SU-DHL-6 (cell line): Measurements from ENCODE around the gene MYO1H.

Source experiments
- H2AFZ ChIP-seq: fragments of 200-600 bp; sonication (generic); 2 replicates; pipeline ENCODE4 v1.6.1; 2014; ENCODE audit warnings: low read depth, mild to moderate bottlenecking, moderate library complexity, mixed read lengths, antibody characterized with exemption, low read length; ENCODE audit not compliant: severe bottlenecking
- H3F3A ChIP-seq: fragments of 200-600 bp; shearing (Covaris generic); 2 replicates; pipeline ENCODE4 v1.6.0; 2016; ENCODE audit warnings: antibody characterized with exemption, mild to moderate bottlenecking; ENCODE audit not compliant: insufficient read depth
- H3K27ac ChIP-seq: fragments of 200-600 bp; sonication (generic); 2 replicates; pipeline ENCODE4 v1.5.1; 2016; ENCODE audit warnings: low read depth, mild to moderate bottlenecking, low read length, moderate library complexity, mixed read lengths
- H3K27me3 ChIP-seq: fragments of 200-600 bp; sonication (generic), shearing (Covaris generic); 2 replicates; pipeline ENCODE4 v1.6.0; 2014; ENCODE audit warnings: mild to moderate bottlenecking, low read length
- H3K36me3 ChIP-seq: fragments of 200-600 bp; sonication (generic); 2 replicates; pipeline ENCODE4 v1.6.1; 2014; ENCODE audit warnings: mild to moderate bottlenecking, low read length, mixed read lengths
- H3K4me2 ChIP-seq: fragments of 300-600, 200-600 bp; shearing (Covaris generic), sonication (generic); 2 replicates; pipeline ENCODE4 v1.6.0; 2014; ENCODE audit warnings: low read length, low read depth, mild to moderate bottlenecking; ENCODE audit not compliant: poor library complexity, severe bottlenecking
- H3K4me3 ChIP-seq: fragments of 200-600 bp; sonication (generic); 2 replicates; pipeline ENCODE4 v1.5.1; 2014; ENCODE audit warnings: antibody characterized with exemption, low read length, mild to moderate bottlenecking, mixed read lengths; ENCODE audit not compliant: insufficient read depth, poor library complexity, severe bottlenecking
- H3K79me2 ChIP-seq: fragments of 200-600 bp; sonication (generic); 2 replicates; pipeline ENCODE4 v1.6.1; 2014; ENCODE audit warnings: mild to moderate bottlenecking, low read length, moderate library complexity; ENCODE audit not compliant: insufficient read depth
- H3K9ac ChIP-seq: fragments of 200-600 bp; sonication (generic); 2 replicates; pipeline ENCODE4 v1.7.0; 2014; ENCODE audit warnings: mild to moderate bottlenecking, low read length
- H3K9me2 ChIP-seq: fragments of 200-600 bp; sonication (generic); replicated peaks from 2 replicates; pipeline ENCODE4 v1.6.1; 2014; ENCODE audit warnings: low read length; ENCODE audit not compliant: insufficient read depth
- H3K9me3 ChIP-seq: fragments of 200-600 bp; sonication (generic); 2 replicates; pipeline ENCODE4 v1.6.1; 2014; ENCODE audit warnings: low read length, mixed read lengths; ENCODE audit not compliant: insufficient read depth
- H4K20me1 ChIP-seq: fragments of 200-600 bp; sonication (generic); 2 replicates; pipeline ENCODE4 v1.6.1; 2014; ENCODE audit warnings: low read depth, mild to moderate bottlenecking, antibody characterized with exemption, low read length, moderate library complexity, mixed read lengths
- CTCF ChIP-seq: fragments of 200-600 bp; sonication (generic); IDR thresholded peaks from one replicate; pipeline ENCODE4 v1.5.1; 2017; ENCODE audit warnings: antibody characterized with exemption, mild to moderate bottlenecking, low read length, moderate library complexity; ENCODE audit not compliant: insufficient read depth, poor library complexity, severe bottlenecking
- EZH2phosphoT487 ChIP-seq: fragments of 200-600 bp; sonication (generic), shearing (Covaris generic); conservative IDR thresholded peaks from 2 replicates; pipeline ENCODE4 v1.6.1; 2018; ENCODE audit warnings: mild to moderate bottlenecking, antibody characterized with exemption, low read length, moderate library complexity, mixed read lengths

Gene MYO1H

GRCh38 chr12:109448707-109449390, 101.1 kb downstream of the MYO1H start:
- Histone ChIP-seq H3K4me2 (no peak overlapping the region), H3K9me2 (no peaks in the 10 kb centered on the region), H3K27ac (no peak overlapping the region), H3K9ac (no peak overlapping the region), H3K9me3 (no peaks in the 10 kb centered on the region), H3K79me2 (no peaks in the 10 kb centered on the region), H3K27me3 (no peaks in the 10 kb centered on the region), H3K36me3 (0 out of 2 replicates have a peak, but pooled peaks cover 2% of the 10 kb centered on the region), H2AFZ (no peak overlapping the region), H3K4me3 (no peak overlapping the region), H4K20me1 (no peaks in the 10 kb centered on the region), H3F3A (no peaks in the 10 kb centered on the region)
- TF ChIP-seq CTCF (no peak), EZH2phosphoT487 (no peak)

- TF ChIP-seq CTCF, result peak; percentile 27
- TF ChIP-seq EZH2phosphoT487, result no peak
- Histone ChIP-seq H4K20me1 (no peaks in the 10 kb centered on the region), H2AFZ (no peak overlapping the region), H3K36me3 (0 out of 2 replicates have a peak, but pooled peaks cover 2% of the 10 kb centered on the region), H3K79me2 (no peaks in the 10 kb centered on the region), H3K9me3 (no peaks in the 10 kb centered on the region), H3K27ac (no peak overlapping the region), H3K27me3 (no peaks in the 10 kb centered on the region), H3K9ac (no peak overlapping the region), H3F3A (no peaks in the 10 kb centered on the region), H3K4me3 (no peak overlapping the region), H3K9me2 (no peaks in the 10 kb centered on the region), H3K4me2 (no peak overlapping the region)
Measured at GRCh38 chr12:109449845-109450532, 102.3 kb downstream of the MYO1H start.

GRCh38 chr12:109450980-109451379, 103.3 kb downstream of the MYO1H start:
- H3K4me2 ChIP-seq, result no peak overlapping the region
- no peaks in the 10 kb centered on the region for H3F3A ChIP-seq
- no peaks in the 10 kb centered on the region for H4K20me1 ChIP-seq
- H3K9ac ChIP-seq, result no peak overlapping the region
- TF ChIP-seq EZH2phosphoT487, result no peak
- no peak for TF ChIP-seq CTCF
- no peaks in the 10 kb centered on the region for H3K9me2 ChIP-seq
- H3K4me3 ChIP-seq, result no peak overlapping the region
- no peak overlapping the region for H2AFZ ChIP-seq
- no peaks in the 10 kb centered on the region for H3K9me3 ChIP-seq
- H3K27ac ChIP-seq, result no peak overlapping the region
- no peaks in the 10 kb centered on the region for H3K79me2 ChIP-seq
- H3K27me3 ChIP-seq, result no peaks in the 10 kb centered on the region
- H3K36me3 ChIP-seq, result 0 out of 2 replicates have a peak, but pooled peaks cover 2% of the 10 kb centered on the region
